Ovary (tissue), 9 donors: ENCODE measurements around the gene SMC3. TPM values are rescaled to one million over a fixed set of nuclear protein-coding genes. Genes with fewer than 3 reads are reported as not detected.

Experiments used
- DNase-seq, 5 donors: peaks; one replicate each; pipeline ENCODE4 v3.0.0-alpha.2; 2019 to 2020
- H3K27ac ChIP-seq, 2 donors: fragments of 200-600 bp; one replicate each; pipeline versions ENCODE4 v1.5.1 to v1.8.0; 2019 to 2022
- H3K27me3 ChIP-seq: fragments of 200-600 bp; one replicate; pipeline ENCODE4 v1.8.0; 2022
- H3K36me3 ChIP-seq: fragments of 200-600 bp; sonication (generic); one replicate; pipeline ENCODE4 v1.5.1; 2019
- H3K4me1 ChIP-seq: one replicate; pipeline ENCODE4 v1.8.1; 2013; ENCODE audit warnings: mild to moderate bottlenecking, moderate library complexity; ENCODE audit not compliant: insufficient read depth
- H3K4me3 ChIP-seq: fragments of 200-600 bp; sonication (generic); one replicate; pipeline ENCODE4 v1.5.1; 2017
- H3K9me3 ChIP-seq, 2 donors: fragments of 200-600 bp in 1 of 2; sonication (generic) in 1 of 2; one replicate each; pipeline versions ENCODE4 v1.5.1 to v1.8.1; 2013 to 2019; ENCODE audit warnings: mild to moderate bottlenecking in 1 of 2, moderate library complexity in 1 of 2
- EP300 ChIP-seq: sonication (generic); formaldehyde crosslinking; IDR thresholded peaks from one replicate; pipeline ENCODE4 v1.6.1; 2017; ENCODE audit warnings: antibody characterized with exemption
- POLR2A ChIP-seq: fragments of 450-650 bp; IDR thresholded peaks from one replicate; pipeline ENCODE4 v1.6.1; 2017; ENCODE audit warnings: antibody characterized with exemption, mild to moderate bottlenecking, moderate library complexity
- WGBS, 3 donors: extraction: QIAGEN DNeasy Blood & Tissue Kit in 1 of 3; methylation state at CpG; one replicate each; pipeline versions ENCODE4 v1.1.5 to v1.1.7; 2013 to 2017; 5-methylcytosine and 5-hydroxymethylcytosine counted together
- intact Hi-C, 4 donors: fragments of 100-400 bp; cut with DNase I; formaldehyde crosslinking; loops; one replicate each; pipeline versions ENCODE4 v1.11.0 to v1.15.1; 2022 to 2023
- polyA plus RNA-seq, 2 donors: library from polyadenylated mRNA; stranded (reverse); fragments of 200-250 nt in 1 of 2; fragments of 350-450 nt in 1 of 2; fragmentation: Illumina TruSeq in 1 of 2; extraction: RNeasy Lipid Tissue Mini Kit (QIAGEN cat#74804) in 1 of 2; gene quantifications; one replicate each; pipeline ENCODE4 v1.2.3, GENCODE V29; 2013 to 2014
- total RNA-seq, 7 donors: library from RNA; depleted of rRNA in 2 of 7; stranded (reverse); fragments of >200 nt in 2 of 7; fragmentation: NEBNext Ultra II Directional in 3 of 7; extraction: Animal tissue kit (Norgen Biotek cat#: 25700) in 3 of 7; gene quantifications; one replicate each; pipeline versions ENCODE4 v1.1.0 to v1.2.4, GENCODE V29; 2016 to 2023
- TF ChIP-seq, protein P1 (sequence below), 3 donors: fragments of 450-650 bp in 2 of 3; fragments of 200-600 bp in 1 of 3; IDR thresholded peaks; one replicate each; pipeline versions ENCODE4 v1.5.1 to v1.8.0; 2016 to 2022; ENCODE audit warnings: antibody characterized with exemption in 3 of 3, mild to moderate bottlenecking in 1 of 3
- donor health status: DM: no; HTN: no; CAD: no; lungs with moderate emphysema.
- donor health status: DM: no; HTN: no; CAD: no.
- donor health status: Bipolar disorder and iron deficiency.
- donor health status: DM: yes; HTN: yes; CAD: no.
- donor health status: DM: no; HTN: no; CAD: no.
- donor health status: DM: yes; HTN: yes; CAD: no.

Gene SMC3
- total and polyA plus RNA-seq, 9 donors: 23.1 to 49.1 (median 37.1) TPM

- TF ChIP-seq POLR2A: no peak
- TF ChIP-seq EP300: no peak
- TF ChIP-seq, protein P1, sequence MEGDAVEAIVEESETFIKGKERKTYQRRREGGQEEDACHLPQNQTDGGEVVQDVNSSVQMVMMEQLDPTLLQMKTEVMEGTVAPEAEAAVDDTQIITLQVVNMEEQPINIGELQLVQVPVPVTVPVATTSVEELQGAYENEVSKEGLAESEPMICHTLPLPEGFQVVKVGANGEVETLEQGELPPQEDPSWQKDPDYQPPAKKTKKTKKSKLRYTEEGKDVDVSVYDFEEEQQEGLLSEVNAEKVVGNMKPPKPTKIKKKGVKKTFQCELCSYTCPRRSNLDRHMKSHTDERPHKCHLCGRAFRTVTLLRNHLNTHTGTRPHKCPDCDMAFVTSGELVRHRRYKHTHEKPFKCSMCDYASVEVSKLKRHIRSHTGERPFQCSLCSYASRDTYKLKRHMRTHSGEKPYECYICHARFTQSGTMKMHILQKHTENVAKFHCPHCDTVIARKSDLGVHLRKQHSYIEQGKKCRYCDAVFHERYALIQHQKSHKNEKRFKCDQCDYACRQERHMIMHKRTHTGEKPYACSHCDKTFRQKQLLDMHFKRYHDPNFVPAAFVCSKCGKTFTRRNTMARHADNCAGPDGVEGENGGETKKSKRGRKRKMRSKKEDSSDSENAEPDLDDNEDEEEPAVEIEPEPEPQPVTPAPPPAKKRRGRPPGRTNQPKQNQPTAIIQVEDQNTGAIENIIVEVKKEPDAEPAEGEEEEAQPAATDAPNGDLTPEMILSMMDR (IDR thresholded peaks at IDR 0.05): no peak
- no peaks in the 10 kb centered on the region for H3K9me3 ChIP-seq
- peak overlapping the region; percentile 46 for H3K4me3 ChIP-seq
- H3K36me3 ChIP-seq: no peaks in the 10 kb centered on the region
- intact Hi-C loops: no loop called here
- H3K27me3 ChIP-seq: no peaks in the 10 kb centered on the region
- DNase-seq: no peak
- no peak overlapping the region for H3K27ac ChIP-seq
- WGBS, 3 donors: 35 to 45% (median 36%) methylated on average over 29 to 31 of the region's 31 CpGs
- peaks cover 7% of the 10 kb centered on the region for H3K4me1 ChIP-seq
Observed at GRCh38 chr10:110644598-110645462, 77.3 kb downstream of the SMC3 start.

- Histone ChIP-seq H3K27ac (no peak overlapping the region), H3K27me3 (no peaks in the 10 kb centered on the region), H3K36me3 (no peaks in the 10 kb centered on the region), H3K9me3 (no peaks in the 10 kb centered on the region), H3K4me3 (no peak overlapping the region), H3K4me1 (peaks cover 7% of the 10 kb centered on the region)
- 79 to 85% (median 81%) methylated on average over 13 of the region's 13 CpGs for WGBS, 3 donors
- TF ChIP-seq EP300 (no peak), POLR2A (no peak)
- TF ChIP-seq, protein P1 (IDR thresholded peaks at IDR 0.05): no peak
- intact Hi-C loops: no loop called here
- no peak for DNase-seq
Observed at GRCh38 chr10:110646417-110647135, 79.1 kb downstream of the SMC3 start.

DNA sequence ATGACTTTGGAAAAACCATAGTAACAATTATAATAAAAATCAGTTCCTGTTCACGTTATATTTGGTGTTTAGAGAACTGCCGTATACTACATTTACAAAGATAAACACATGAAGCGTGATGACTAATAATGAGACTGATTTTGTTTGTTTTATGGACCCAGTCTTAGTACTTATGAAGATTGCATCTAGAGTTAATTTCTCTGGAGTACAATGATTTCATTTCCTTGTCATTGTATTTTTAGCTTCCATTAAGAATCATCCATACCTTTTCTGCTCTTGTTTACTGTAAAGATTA is 79.6 kb downstream of the SMC3 start:
- no peak for DNase-seq
- no peaks in the 10 kb centered on the region for H3K9me3 ChIP-seq
- WGBS, 3 donors: 83 to 89% (median 87%) methylated on average over 3 of the region's 3 CpGs
- no peaks in the 10 kb centered on the region for H3K27me3 ChIP-seq
- TF ChIP-seq POLR2A (no peak), EP300 (no peak)
- TF ChIP-seq, protein P1 (IDR thresholded peaks at IDR 0.05): no peak
- no peak overlapping the region for H3K4me3 ChIP-seq
- intact Hi-C loops: no loop called here
- H3K27ac ChIP-seq: no peak overlapping the region
- no peaks in the 10 kb centered on the region for H3K36me3 ChIP-seq
- H3K4me1 ChIP-seq: peaks cover 7% of the 10 kb centered on the region

- 86 to 90% (median 87%) methylated on average over 3 of the region's 3 CpGs for WGBS, 3 donors
- no peak overlapping the region for H3K27ac ChIP-seq
- no peaks in the 10 kb centered on the region for H3K27me3 ChIP-seq
- TF ChIP-seq, protein P1 (IDR thresholded peaks at IDR 0.05): no peak
- TF ChIP-seq POLR2A (no peak), EP300 (no peak)
- intact Hi-C loops: no loop called here
- H3K9me3 ChIP-seq: no peaks in the 10 kb centered on the region
- no peak for DNase-seq
- H3K4me3 ChIP-seq: no peak overlapping the region
- no peaks in the 10 kb centered on the region for H3K36me3 ChIP-seq
- H3K4me1 ChIP-seq: peaks cover 5% of the 10 kb centered on the region
Observed at GRCh38 chr10:110648692-110649346, 81.3 kb downstream of the SMC3 start.
